GM12873 (cell line): ENCODE results near the gene SNAI3.

Source experiments
- CTCF ChIP-seq: IDR thresholded peaks from 2 replicates; pipeline ENCODE4 v1.5.1; 2012; ENCODE audit warnings: low read depth, mild to moderate bottlenecking, moderate library complexity, low read length, control low read depth; ENCODE audit not compliant: insufficient read depth; ENCODE audit errors: missing control alignments

Gene SNAI3

GRCh38 chr16:88658714-88659113, 27.6 kb downstream of the SNAI3 start:
- no peak for TF ChIP-seq CTCF

DNA sequence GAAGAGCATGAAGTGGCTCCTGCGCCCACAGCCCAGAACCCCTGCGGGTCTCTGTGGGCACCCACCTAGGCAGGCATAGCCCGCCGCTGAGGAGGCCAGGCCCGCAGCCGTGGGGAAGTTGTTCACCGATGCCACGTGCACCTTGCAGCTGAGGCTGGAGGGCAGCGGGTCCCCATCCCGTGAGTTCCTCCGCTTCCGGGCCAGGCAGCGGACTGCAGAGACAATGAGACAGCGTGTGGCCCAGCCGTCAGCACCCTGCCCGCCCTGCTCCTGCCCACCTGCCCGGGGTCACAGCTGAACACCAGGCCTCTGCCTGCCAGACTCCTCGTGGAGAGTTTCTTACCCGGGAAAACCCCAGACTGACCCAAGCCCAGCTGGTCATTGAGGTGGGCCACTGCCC, 28.9 kb downstream of the SNAI3 start:
- TF ChIP-seq CTCF = no peak

DNA sequence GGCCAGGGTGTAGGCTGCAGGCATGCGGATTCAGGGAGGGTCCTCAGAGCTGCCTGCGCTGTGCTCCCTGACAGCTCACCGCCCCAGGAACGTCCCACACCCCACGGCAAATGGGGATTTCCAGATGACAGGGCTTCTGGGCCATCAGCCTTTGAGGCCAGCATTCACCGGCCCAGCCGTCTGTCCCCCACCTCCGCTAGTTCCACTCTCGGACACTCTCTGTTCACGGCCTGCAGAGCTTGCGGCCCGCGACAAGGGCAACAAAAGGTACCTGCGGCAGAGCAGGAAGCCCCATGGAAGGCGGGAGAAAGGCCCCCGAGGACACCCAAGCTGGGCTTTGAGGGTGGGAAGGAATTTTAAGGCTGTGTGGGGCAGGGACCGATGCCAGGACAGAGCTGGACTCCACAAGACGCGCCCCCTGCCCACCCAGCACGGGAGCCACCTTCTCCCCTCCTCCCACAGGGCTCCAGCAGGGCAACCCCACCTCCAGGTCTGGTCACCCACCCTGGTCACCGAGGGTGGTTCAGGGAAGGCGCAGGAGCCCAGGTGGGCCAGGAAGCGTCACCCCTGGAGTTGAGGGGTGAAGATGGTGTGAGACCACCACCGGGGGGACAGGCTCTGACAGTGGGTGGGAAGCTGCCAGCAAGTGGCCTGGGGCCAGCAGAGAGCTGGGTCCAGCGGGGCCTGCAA, 29.9 kb downstream of the SNAI3 start:
- no peak for TF ChIP-seq CTCF

DNA sequence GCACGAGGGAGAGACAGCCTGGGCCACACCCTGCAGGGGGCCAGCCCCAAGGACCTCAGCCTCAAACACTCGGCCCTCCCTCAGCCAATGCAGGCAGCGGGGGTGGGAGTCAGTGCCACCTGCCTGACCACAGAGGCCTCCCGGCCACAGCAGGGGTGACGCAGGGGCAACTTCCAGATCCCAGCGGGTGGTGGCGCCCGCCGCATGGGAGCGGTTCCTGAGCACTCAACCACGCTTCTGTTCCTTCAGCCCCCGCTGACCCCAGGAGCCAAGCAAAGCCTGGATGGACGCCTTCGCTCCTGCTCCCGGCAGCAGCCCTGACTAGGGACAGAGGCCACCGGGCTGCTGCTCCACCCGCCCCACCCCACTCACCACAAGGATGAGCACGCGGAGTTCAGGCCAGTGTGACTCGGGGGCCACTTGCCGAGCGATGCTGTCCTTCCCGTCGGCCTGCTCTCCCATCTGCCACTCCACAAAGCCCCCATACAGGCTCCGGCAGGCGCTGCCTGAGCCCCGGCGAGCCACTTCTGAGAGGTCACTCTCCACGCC, 30.5 kb downstream of the SNAI3 start:
- no peak for TF ChIP-seq CTCF

- TF ChIP-seq CTCF = no peak
These were observed 31.1 kb downstream of the SNAI3 start for GRCh38 chr16:88655053-88655732.

GRCh38 chr16:88654363-88655052, 31.8 kb downstream of the SNAI3 start:
- no peak for TF ChIP-seq CTCF
